Ishikawa (cell line): Measurements from ENCODE around the gene MSL2.

Experiments
- CEBPB ChIP-seq: IDR thresholded peaks from 2 replicates; pipeline ENCODE4 v1.6.1; 2012
- CREB1 ChIP-seq: IDR thresholded peaks from 2 replicates; pipeline ENCODE4 v1.6.1; 2012; ENCODE audit warnings: low read depth
- EGR1 ChIP-seq: IDR thresholded peaks from 2 replicates; pipeline ENCODE4 v1.6.1; 2012
- EP300 ChIP-seq: IDR thresholded peaks from 2 replicates; pipeline ENCODE4 v1.6.1; 2012; ENCODE audit warnings: borderline replicate concordance
- FOXM1 ChIP-seq: IDR thresholded peaks from 2 replicates; pipeline ENCODE4 v1.6.1; 2012; ENCODE audit warnings: low read depth, borderline replicate concordance
- MAX ChIP-seq: IDR thresholded peaks from 2 replicates; pipeline ENCODE4 v1.6.1; 2012
- NFIC ChIP-seq: IDR thresholded peaks from 2 replicates; pipeline ENCODE4 v1.6.1; 2012
- RAD21 ChIP-seq: IDR thresholded peaks from 2 replicates; pipeline ENCODE4 v1.6.1; 2012; ENCODE audit warnings: low read depth
- TAF1 ChIP-seq: IDR thresholded peaks from 2 replicates; pipeline ENCODE4 v1.6.1; 2012; ENCODE audit warnings: low read depth, mild to moderate bottlenecking
- TCF12 ChIP-seq: IDR thresholded peaks from 2 replicates; pipeline ENCODE4 v1.6.1; 2012; ENCODE audit warnings: low read depth
- TEAD4 ChIP-seq: IDR thresholded peaks from 2 replicates; pipeline ENCODE4 v1.6.1; 2012
- YY1 ChIP-seq: IDR thresholded peaks from 2 replicates; pipeline ENCODE4 v1.6.1; 2012; ENCODE audit warnings: low read depth
- ZBTB7A ChIP-seq: IDR thresholded peaks from 2 replicates; pipeline ENCODE4 v1.6.1; 2012; ENCODE audit warnings: low read depth
- TF ChIP-seq, protein P1 (sequence below): IDR thresholded peaks from 2 replicates; pipeline ENCODE4 v1.6.1; 2012; ENCODE audit warnings: low read depth, mild to moderate bottlenecking
- TF ChIP-seq, protein P2 (sequence below): IDR thresholded peaks from 2 replicates; pipeline ENCODE4 v1.6.1; 2012

The MSL2 gene

DNA sequence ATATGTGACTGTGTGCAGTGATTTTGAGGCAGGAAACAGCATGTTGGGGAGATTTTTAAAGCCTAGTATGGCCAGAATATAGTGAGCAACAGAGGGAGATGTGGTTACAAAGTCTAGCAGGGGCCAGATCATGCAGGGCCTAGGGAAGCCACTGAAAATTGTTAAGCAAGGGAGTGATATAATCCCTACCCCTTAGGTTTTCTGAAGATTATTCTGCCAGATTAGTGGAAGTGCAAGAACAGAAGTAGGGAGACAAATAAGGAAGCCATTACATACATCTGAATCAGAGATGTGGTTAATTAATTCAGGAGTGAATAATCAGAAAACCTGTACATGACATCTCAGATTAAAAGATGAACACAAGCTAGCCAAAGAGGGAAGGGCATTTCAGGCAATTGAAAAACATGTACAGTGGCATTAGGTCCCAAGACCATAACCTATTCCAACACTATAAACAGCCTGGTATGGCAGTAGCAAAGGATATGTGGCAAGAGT, 54.8 kb downstream of the MSL2 start:
- TF ChIP-seq NFIC (no peak), TCF12 (no peak), TEAD4 (no peak), CEBPB (no peak), RAD21 (no peak), YY1 (no peak), ZBTB7A (no peak), TAF1 (no peak), EP300 (no peak), CREB1 (no peak), MAX (no peak)
- TF ChIP-seq, protein P1, sequence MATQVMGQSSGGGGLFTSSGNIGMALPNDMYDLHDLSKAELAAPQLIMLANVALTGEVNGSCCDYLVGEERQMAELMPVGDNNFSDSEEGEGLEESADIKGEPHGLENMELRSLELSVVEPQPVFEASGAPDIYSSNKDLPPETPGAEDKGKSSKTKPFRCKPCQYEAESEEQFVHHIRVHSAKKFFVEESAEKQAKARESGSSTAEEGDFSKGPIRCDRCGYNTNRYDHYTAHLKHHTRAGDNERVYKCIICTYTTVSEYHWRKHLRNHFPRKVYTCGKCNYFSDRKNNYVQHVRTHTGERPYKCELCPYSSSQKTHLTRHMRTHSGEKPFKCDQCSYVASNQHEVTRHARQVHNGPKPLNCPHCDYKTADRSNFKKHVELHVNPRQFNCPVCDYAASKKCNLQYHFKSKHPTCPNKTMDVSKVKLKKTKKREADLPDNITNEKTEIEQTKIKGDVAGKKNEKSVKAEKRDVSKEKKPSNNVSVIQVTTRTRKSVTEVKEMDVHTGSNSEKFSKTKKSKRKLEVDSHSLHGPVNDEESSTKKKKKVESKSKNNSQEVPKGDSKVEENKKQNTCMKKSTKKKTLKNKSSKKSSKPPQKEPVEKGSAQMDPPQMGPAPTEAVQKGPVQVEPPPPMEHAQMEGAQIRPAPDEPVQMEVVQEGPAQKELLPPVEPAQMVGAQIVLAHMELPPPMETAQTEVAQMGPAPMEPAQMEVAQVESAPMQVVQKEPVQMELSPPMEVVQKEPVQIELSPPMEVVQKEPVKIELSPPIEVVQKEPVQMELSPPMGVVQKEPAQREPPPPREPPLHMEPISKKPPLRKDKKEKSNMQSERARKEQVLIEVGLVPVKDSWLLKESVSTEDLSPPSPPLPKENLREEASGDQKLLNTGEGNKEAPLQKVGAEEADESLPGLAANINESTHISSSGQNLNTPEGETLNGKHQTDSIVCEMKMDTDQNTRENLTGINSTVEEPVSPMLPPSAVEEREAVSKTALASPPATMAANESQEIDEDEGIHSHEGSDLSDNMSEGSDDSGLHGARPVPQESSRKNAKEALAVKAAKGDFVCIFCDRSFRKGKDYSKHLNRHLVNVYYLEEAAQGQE, result no peak
- TF ChIP-seq, protein P2, sequence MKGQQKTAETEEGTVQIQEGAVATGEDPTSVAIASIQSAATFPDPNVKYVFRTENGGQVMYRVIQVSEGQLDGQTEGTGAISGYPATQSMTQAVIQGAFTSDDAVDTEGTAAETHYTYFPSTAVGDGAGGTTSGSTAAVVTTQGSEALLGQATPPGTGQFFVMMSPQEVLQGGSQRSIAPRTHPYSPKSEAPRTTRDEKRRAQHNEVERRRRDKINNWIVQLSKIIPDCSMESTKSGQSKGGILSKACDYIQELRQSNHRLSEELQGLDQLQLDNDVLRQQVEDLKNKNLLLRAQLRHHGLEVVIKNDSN, result no peak

GRCh38 chr3:136136454-136136853, 59.7 kb downstream of the MSL2 start:
- TF ChIP-seq TAF1, result no peak
- TF ChIP-seq YY1, result no peak
- TF ChIP-seq FOXM1, result no peak
- no peak for TF ChIP-seq RAD21
- no peak for TF ChIP-seq NFIC
- TF ChIP-seq ZBTB7A, result no peak

- TF ChIP-seq YY1 (no peak), TEAD4 (no peak), CEBPB (no peak), CREB1 (no peak), TAF1 (no peak), EGR1 (no peak), ZBTB7A (no peak), MAX (no peak), EP300 (no peak), FOXM1 (no peak), RAD21 (no peak), NFIC (no peak)
- TF ChIP-seq, protein P2, result no peak
- TF ChIP-seq, protein P1, result no peak
Observed at GRCh38 chr3:136135039-136135802, 60.9 kb downstream of the MSL2 start.

DNA sequence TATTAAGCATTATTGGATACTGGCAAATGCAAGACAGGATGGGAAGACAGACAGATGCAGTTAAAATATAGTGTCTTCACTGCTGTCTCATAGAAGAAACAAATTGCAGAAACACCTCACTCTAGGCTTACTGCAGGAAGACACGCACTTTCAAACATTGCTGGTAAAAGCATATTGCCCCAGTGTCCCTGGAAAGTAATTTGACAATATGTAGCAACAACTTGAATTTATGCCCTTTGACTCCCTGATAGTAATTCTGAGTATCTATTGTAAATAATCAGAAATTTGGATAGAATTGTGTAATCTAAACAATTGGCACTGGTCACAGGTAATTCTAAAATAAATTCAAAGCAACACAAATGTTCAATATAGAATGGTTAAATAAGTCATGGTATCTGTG, 62.0 kb downstream of the MSL2 start:
- TF ChIP-seq EP300 (no peak), TAF1 (no peak), FOXM1 (no peak), CREB1 (no peak), ZBTB7A (no peak), TEAD4 (no peak), TCF12 (no peak), RAD21 (no peak), CEBPB (no peak), MAX (no peak), YY1 (no peak), NFIC (no peak), EGR1 (no peak)
- TF ChIP-seq, protein P1, result no peak
- TF ChIP-seq, protein P2, result no peak
